Inflammatory macrophage treated with lipopolysaccharide for 4 hours (primary cell): ENCODE measurements around the gene ERICH2.
A peak's percentile ranks its signal among the peaks of the same experiment; 100 is the strongest.

Experiments
- DNase-seq: peaks from one replicate; pipeline ENCODE4 v3.0.0-alpha.2; 2020

The ERICH2 gene

DNA sequence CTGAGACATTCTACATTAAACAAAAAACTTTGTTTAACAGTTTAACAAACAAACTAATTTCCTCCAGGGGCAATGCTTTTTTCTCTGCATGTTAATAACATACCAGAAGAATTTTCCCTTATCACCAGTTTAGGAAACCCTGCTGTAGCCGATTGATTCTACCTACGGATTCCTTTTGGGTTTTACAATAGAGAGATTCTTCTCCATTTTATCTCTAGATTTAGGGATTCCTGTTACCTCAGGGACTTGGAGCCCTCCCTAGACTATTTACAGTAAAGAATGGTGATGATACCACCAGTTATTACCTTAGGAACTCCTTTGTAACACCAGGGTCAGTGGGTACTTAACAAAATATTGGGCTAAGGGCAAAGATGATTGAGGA is 5.3 kb upstream of the ERICH2 start:
- no peak for DNase-seq

- DNase-seq: no peak
These were observed 3.5 kb upstream of the ERICH2 start for GRCh38 chr2:170766693-170767092.

DNA sequence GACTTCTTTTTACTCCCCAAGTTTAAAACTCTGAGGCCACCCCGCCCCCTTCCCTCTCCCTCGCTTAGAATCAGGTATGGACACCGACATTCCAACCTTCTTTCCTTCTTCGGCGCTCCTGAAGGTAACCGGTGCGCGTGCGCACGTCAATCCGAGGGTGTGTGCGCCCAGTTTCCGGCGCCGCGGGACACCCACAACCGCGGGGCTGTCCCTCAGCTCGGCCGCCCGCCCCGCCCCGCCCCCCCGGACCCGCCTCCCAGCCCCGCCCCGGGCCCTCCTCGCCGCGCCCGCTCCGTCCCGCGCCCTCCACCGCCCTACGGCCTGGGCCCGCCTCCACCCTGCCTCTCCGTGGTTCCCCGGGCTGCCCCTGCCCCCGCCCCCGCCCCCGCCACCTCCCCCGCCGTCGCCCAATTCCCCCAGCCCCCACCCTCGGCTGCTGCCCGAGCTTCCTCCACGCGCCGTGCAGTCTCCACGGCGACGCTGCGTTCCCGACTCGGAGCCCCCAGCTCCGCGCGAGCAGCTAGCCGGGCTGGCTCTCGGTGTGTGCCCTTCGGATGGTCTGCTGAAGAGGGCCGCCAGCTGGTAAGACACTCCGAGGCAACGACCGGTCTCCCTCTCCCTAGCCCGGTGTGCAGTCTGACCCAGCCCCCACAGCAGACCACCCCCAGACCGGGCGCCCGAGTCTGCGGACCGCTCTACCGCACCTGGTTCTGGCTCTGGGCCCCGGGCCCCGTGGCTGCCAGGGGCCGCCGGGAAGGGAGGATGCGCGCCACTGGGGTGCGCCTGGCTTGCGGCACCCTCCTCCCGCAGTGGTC is 635 bp downstream of the ERICH2 start:
- peak; percentile 68 for DNase-seq

GRCh38 chr2:170771421-170771937 is 1.3 kb downstream of the ERICH2 start:
- no peak for DNase-seq

DNA sequence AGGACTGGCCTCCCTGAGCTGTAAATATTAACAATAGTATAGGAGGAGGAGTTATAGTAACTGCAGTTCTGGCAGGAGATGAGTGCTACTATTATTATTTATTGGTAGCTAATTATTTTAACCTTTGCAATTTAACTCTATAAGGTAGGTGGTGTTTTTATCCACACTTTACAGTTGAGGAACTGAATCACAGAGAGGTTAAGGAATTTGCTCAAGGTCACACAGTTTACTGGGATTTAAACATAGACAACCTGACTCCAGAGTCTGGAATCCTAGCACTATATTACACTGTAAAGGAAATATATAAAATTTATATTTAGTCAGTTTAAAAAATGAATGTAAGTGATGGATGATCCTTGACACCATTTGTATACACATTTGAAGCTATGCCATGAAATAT is 2.1 kb downstream of the ERICH2 start:
- DNase-seq: no peak

- no peak for DNase-seq
These were observed 3.9 kb downstream of the ERICH2 start for GRCh38 chr2:170774074-170774473.

DNA sequence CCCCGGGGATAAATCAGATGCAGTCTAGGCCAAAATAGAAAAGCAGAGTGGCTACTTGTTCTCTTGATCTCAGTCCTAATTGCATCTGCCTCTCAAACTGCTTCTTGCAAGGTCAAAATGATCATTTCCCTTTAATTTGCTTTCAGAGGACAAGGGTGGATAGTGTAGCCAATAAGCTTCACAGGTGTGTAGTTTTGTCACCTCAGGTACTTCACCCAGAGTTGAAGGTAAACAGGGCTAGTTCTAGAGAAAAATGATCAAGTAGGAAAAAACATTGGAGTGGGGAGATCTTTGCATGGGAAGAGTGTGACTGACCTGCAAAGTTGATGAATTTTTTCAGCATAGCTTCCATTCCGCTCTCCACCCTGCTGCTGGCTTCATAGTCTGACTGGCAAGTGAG is 8.7 kb downstream of the ERICH2 start:
- no peak for DNase-seq

- no peak for DNase-seq
These were observed 9.1 kb downstream of the ERICH2 start for GRCh38 chr2:170779304-170779703.

GRCh38 chr2:170782673-170783072 is 12.5 kb downstream of the ERICH2 start:
- no peak for DNase-seq

- no peak for DNase-seq
These were observed 13.4 kb downstream of the ERICH2 start for GRCh38 chr2:170783549-170783948.

DNA sequence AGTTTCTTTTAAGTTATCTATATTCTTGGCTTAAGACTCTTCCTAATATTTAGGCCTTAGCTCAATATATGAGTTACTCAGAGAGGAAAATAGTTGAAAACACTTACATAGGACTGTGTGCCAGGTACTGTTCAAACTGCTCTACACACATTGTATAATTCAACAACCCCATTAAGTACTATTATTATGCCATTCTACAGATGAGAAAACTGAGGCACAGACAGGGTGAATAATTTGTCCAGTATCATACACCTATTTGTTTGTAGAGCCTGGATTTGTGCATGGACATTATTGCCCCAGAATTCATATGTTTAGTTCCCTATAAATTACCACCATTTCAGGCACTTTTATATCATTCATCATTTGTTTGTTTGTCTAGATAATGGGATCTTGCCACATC is 28.8 kb downstream of the ERICH2 start:
- DNase-seq: no peak

DNA sequence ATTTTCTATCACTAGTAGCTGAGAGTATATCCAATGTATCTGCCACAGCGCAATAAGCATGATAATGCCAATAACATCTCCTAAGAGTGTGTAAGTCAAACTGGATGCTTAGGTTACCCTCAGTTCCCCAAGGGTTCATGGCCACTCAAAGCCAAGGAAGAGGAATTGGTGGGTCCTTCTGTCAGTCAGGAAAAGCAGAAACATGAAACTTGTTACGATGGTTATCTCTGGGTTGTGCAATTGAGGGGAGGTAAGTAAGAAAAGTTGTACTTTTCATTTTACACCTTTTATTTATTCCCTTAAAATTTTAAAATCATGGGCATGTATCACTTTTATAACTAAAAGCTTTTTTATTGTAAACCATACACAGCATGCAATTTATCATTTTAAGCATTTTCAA is 36.4 kb downstream of the ERICH2 start:
- no peak for DNase-seq

- DNase-seq: peak; percentile 80
These were observed 42.8 kb downstream of the ERICH2 start for GRCh38 chr2:170812710-170813600.

DNA sequence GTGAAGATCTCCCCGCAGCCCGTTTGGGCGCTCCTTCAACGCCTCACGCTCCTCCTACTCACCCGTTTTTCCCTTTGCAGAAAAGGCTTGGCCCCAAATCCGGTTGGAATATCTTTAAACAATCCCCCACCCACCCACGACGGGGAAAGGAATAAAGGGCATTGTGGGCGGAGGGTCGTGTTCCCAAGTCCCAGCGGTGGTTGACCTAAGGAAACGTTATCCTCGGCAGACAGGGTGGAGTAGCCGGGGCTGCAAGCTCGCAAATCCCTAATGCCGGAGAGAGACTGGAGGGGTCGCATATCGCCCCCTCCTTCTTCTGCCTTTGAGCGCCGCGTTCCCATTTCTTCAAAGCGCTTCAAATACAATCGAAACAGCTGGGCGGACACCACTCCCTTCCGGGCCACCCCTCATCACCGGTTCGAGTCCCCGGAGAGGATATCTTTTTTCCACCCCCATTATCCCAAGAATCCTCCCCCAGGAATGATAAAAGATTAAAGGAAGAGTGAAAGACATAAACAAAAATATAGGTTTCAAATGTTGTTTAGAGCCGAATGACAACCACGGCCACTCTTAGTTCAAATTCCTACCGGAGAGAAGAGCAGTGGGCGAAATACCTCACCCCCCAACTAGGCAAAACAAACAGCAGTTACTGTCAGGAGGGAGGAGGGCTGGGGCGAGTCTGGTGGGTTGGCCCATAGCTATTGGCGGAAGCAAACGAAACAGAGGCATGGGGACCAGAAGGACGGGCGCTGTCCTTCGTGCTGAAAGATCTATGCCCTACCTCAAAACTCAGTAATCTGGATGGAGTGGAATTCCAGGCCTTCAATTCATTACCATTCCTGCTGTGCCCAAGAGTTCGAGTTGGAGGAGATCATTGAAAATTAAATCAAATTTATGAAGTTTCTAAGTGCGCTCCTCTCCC is 43.7 kb downstream of the ERICH2 start:
- peak; percentile 12 for DNase-seq

- no peak for DNase-seq
These were observed 44.5 kb downstream of the ERICH2 start for GRCh38 chr2:170814533-170815230.

GRCh38 chr2:170815311-170815710 is 45.1 kb downstream of the ERICH2 start:
- DNase-seq: no peak

GRCh38 chr2:170815746-170816503 is 45.7 kb downstream of the ERICH2 start:
- peak; percentile 44 for DNase-seq

- peak; percentile 71 for DNase-seq
These were observed 46.4 kb downstream of the ERICH2 start, which contains the start of gene GAD1 for GRCh38 chr2:170816504-170817092. Gene GAD1 (plus strand): TSS chr2:170816887. CDS start chr2:170818592, 1,705 bp downstream.

DNA sequence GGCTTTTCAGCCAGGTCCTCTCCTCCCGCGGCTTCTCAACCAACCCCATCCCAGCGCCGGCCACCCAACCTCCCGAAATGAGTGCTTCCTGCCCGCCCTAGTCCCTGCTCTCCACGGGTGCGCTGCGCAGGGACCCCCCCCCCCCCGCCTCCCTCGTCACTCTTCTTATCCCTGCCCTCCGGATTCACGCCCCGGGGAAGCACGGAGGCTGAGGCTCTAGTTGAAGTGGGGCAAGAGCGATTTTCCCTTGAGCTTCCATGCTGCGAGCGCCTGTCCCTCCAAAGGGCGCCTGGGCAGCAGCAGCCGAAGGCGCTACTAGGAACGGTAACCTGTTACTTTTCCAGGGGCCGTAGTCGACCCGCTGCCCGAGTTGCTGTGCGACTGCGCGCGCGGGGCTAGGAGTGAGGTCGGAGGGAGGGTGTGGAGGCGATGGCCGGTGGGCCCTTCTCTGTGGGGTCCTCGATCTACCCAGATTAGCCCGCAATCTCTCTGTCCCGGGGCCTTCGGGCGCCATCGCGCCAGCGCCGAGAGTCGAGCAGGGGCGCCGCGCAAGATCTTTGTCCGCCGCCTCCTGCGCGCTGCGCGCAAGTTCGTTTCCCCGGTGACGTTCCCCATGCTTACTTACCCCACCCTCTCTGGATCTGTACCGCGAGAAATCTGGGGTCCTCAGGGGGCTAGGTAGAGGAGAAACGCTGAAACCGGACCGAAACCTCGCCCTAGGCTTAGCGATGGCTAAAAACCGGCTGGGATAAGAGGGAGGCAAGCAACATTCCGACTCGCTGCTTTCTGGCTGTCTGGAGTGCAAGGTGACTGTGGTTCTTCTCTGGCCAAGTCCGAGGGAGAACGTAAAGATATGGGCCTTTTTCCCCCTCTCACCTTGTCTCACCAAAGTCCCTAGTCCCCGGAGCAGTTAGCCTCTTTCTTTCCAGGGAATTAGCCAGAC is 47.2 kb downstream of the ERICH2 start:
- no peak for DNase-seq
